H1 (cell line): Measurements from ENCODE around the gene NUDT1. TPM values are rescaled to one million over a fixed set of nuclear protein-coding genes. Genes with fewer than 3 reads are reported as not detected.

Experiments
- CTCF ChIA-PET: fragments of 300-600 bp; sonication (Branson Sonifier 250); formaldehyde crosslinking; loops from one replicate; lab custom pipeline; 2021; ENCODE audit not compliant: partially characterized antibody; lab: Charles Lee
- POLR2A ChIA-PET: fragments of 300-600 bp; sonication (Branson Sonifier 250); formaldehyde crosslinking; loops from one replicate; lab custom pipeline; 2021; ENCODE audit warnings: inconsistent platforms; ENCODE audit not compliant: partially characterized antibody; lab: Charles Lee
- DNase-seq, 2 experiments: peaks; one replicate each; pipeline versions ENCODE4 v3.0.0 to v3.0.0-alpha.2; 2010 to 2022; ENCODE audit warnings: low spot score in 2 of 2, low read depth in 1 of 2, mixed read lengths in 1 of 2
- FAIRE-seq: peaks from 2 replicates; lab custom pipeline; 2011; peaks lifted over from hg19 to GRCh38; lab: Jason Lieb, UNC
- H2AFZ ChIP-seq: 2 replicates; pipeline ENCODE4 v1.8.1; 2012; ENCODE audit warnings: low read length, inconsistent platforms
- H2AK5ac ChIP-seq: 2 replicates; pipeline ENCODE4 v1.6.1; 2013; ENCODE audit warnings: low read depth, low read length
- H2BK120ac ChIP-seq: replicated peaks from 2 replicates; pipeline ENCODE3; 2013; ENCODE audit warnings: low read depth, low read length, inconsistent platforms
- H2BK12ac ChIP-seq: 2 replicates; pipeline ENCODE4 v1.6.1; 2013; ENCODE audit warnings: low read depth, low read length
- H2BK15ac ChIP-seq: 2 replicates; pipeline ENCODE4 v1.6.1; 2013; ENCODE audit warnings: low read length
- H2BK20ac ChIP-seq: 2 replicates; pipeline ENCODE4 v1.6.1; 2013; ENCODE audit warnings: low read length
- H2BK5ac ChIP-seq: 2 replicates; pipeline ENCODE4 v1.6.1; 2013; ENCODE audit warnings: low read depth, low read length
- H3K14ac ChIP-seq: 2 replicates; pipeline ENCODE4 v1.6.1; 2013; ENCODE audit warnings: inconsistent platforms; ENCODE audit not compliant: insufficient read length
- H3K18ac ChIP-seq: 2 replicates; pipeline ENCODE4 v1.6.1; 2013; ENCODE audit warnings: low read length; ENCODE audit errors: extremely low read depth
- H3K23ac ChIP-seq: 2 replicates; pipeline ENCODE4 v1.6.1; 2013; ENCODE audit warnings: inconsistent platforms; ENCODE audit not compliant: insufficient read length
- H3K23me2 ChIP-seq: 2 replicates; pipeline ENCODE4 v1.6.1; 2013; ENCODE audit warnings: low read depth, low read length
- H3K27ac ChIP-seq: 2 replicates; pipeline ENCODE4 v1.6.1; 2011; ENCODE audit warnings: low read depth, low read length, inconsistent platforms
- H3K27me3 ChIP-seq, 4 experiments: replicated peaks in 1 of 4; 1 replicate in 1 of 4; 2 replicates in 3 of 4; pipeline versions ENCODE4 v1.6.1 to v1.8.1; 2011 to 2013; ENCODE audit warnings: low read length in 3 of 4, mild to moderate bottlenecking in 3 of 4, inconsistent platforms in 2 of 4, mixed read lengths in 2 of 4, moderate library complexity in 1 of 4; ENCODE audit not compliant: control insufficient read depth in 3 of 4, insufficient read depth in 3 of 4; ENCODE audit errors: extremely low read depth in 1 of 4
- H3K36me3 ChIP-seq, 4 experiments: 2 replicates each; pipeline versions ENCODE4 v1.6.1 to v1.8.1; 2011 to 2013; ENCODE audit warnings: mild to moderate bottlenecking in 4 of 4, low read length in 3 of 4, moderate library complexity in 2 of 4, control low read depth in 1 of 4, inconsistent platforms in 1 of 4; ENCODE audit not compliant: insufficient read depth in 4 of 4, control insufficient read depth in 2 of 4
- H3K4ac ChIP-seq: replicated peaks from 2 replicates; pipeline ENCODE3; 2013; ENCODE audit warnings: low read length, low read depth, mixed read lengths, inconsistent platforms; ENCODE audit not compliant: insufficient read length
- H3K4me1 ChIP-seq, 4 experiments: replicated peaks in 1 of 4; 1 replicate in 1 of 4; 2 replicates in 3 of 4; pipeline versions ENCODE4 v1.6.1 to v1.8.1; 2011 to 2013; ENCODE audit warnings: low read length in 3 of 4, inconsistent platforms in 2 of 4, mixed read lengths in 1 of 4; ENCODE audit not compliant: insufficient read depth in 4 of 4, control insufficient read depth in 3 of 4
- H3K4me2 ChIP-seq, 2 experiments: 2 replicates each; pipeline versions ENCODE4 v1.6.1 to v1.8.1; 2011 to 2013; ENCODE audit warnings: low read depth in 2 of 2, low read length in 2 of 2, control low read depth in 1 of 2, inconsistent platforms in 1 of 2, mild to moderate bottlenecking in 1 of 2; ENCODE audit not compliant: insufficient read depth in 1 of 2
- H3K4me3 ChIP-seq, 4 experiments: fragments of 200-600, 300-600 bp in 1 of 4; sonication (generic), shearing (Covaris generic), sonication (Bioruptor Twin) in 1 of 4; 2 replicates each; pipeline versions ENCODE4 v1.5.1 to v1.8.1; 2011 to 2016; ENCODE audit warnings: low read length in 4 of 4, low read depth in 3 of 4, control low read depth in 2 of 4, inconsistent platforms in 2 of 4, mild to moderate bottlenecking in 2 of 4, mixed read lengths in 1 of 4, moderate library complexity in 1 of 4; ENCODE audit not compliant: insufficient read depth in 2 of 4; ENCODE audit errors: extremely low read depth in 1 of 4
- H3K56ac ChIP-seq: replicated peaks from 2 replicates; pipeline ENCODE3; 2013; ENCODE audit warnings: low read depth, mild to moderate bottlenecking, mixed read lengths, low read length, inconsistent platforms; ENCODE audit not compliant: insufficient read length
- H3K79me1 ChIP-seq: 2 replicates; pipeline ENCODE4 v1.6.1; 2013; ENCODE audit warnings: low read depth, low read length, control low read depth
- H3K79me2 ChIP-seq, 2 experiments: 2 replicates each; pipeline versions ENCODE4 v1.6.1 to v1.8.1; 2012 to 2013; ENCODE audit warnings: low read length in 2 of 2, mild to moderate bottlenecking in 2 of 2, inconsistent platforms in 1 of 2; ENCODE audit not compliant: insufficient read depth in 2 of 2, control insufficient read depth in 1 of 2
- H3K9ac ChIP-seq, 4 experiments: replicated peaks in 1 of 4; 1 replicate in 1 of 4; 2 replicates in 3 of 4; pipeline versions ENCODE4 v1.6.1 to v1.8.1; 2011 to 2013; ENCODE audit warnings: low read depth in 3 of 4, low read length in 3 of 4, control low read depth in 2 of 4, mild to moderate bottlenecking in 2 of 4, moderate library complexity in 2 of 4, inconsistent platforms in 1 of 4; ENCODE audit errors: extremely low read depth in 1 of 4
- H3K9me3 ChIP-seq, 2 experiments: 2 replicates each; pipeline versions ENCODE4 v1.6.1 to v1.8.1; 2012 to 2013; ENCODE audit warnings: mild to moderate bottlenecking in 2 of 2, moderate library complexity in 2 of 2, control low read depth in 1 of 2, inconsistent platforms in 1 of 2, low read depth in 1 of 2, low read length in 1 of 2, mixed read lengths in 1 of 2; ENCODE audit not compliant: insufficient read depth in 2 of 2
- H4K20me1 ChIP-seq, 2 experiments: replicated peaks in 1 of 2; 2 replicates each; pipeline versions ENCODE3 to v1.8.1; 2011 to 2013; ENCODE audit warnings: inconsistent platforms in 2 of 2, low read length in 2 of 2, mild to moderate bottlenecking in 1 of 2; ENCODE audit not compliant: insufficient read depth in 2 of 2, control insufficient read depth in 1 of 2
- H4K5ac ChIP-seq: 2 replicates; pipeline ENCODE4 v1.6.1; 2013; ENCODE audit warnings: low read length, low read depth, mixed read lengths, inconsistent platforms; ENCODE audit not compliant: insufficient read length
- H4K8ac ChIP-seq: 2 replicates; pipeline ENCODE4 v1.8.0; 2013; ENCODE audit warnings: mild to moderate bottlenecking, moderate library complexity, low read length, inconsistent platforms; ENCODE audit not compliant: insufficient read depth; ENCODE audit errors: extremely low read depth
- H4K91ac ChIP-seq: replicated peaks from 2 replicates; pipeline ENCODE3; 2013; ENCODE audit warnings: low read length, mixed read lengths, inconsistent platforms; ENCODE audit not compliant: insufficient read length
- CBX5 ChIP-seq: fragments of 300-800, 300-1000 bp; sonication (generic); IDR thresholded peaks from 2 replicates; pipeline ENCODE4 v1.7.1; 2016; ENCODE audit warnings: antibody characterized with exemption, low read length, low read depth
- CTCF ChIP-seq, 3 experiments: IDR thresholded peaks; 1 replicate in 2 of 3; 2 replicates in 1 of 3; pipeline versions ENCODE4 v1.5.1 to v1.6.1; 2011; ENCODE audit warnings: low read length in 3 of 3, mild to moderate bottlenecking in 3 of 3, inconsistent platforms in 2 of 3, low read depth in 1 of 3, moderate library complexity in 1 of 3; ENCODE audit not compliant: insufficient read depth in 1 of 3; ENCODE audit errors: control extremely low read depth in 1 of 3
- EGR1 ChIP-seq: IDR thresholded peaks from 2 replicates; pipeline ENCODE4 v1.6.1; 2011; ENCODE audit warnings: low read depth, low read length, borderline replicate concordance
- NANOG ChIP-seq: IDR thresholded peaks from 2 replicates; pipeline ENCODE4 v1.6.1; 2011; ENCODE audit warnings: low read length, low read depth, mild to moderate bottlenecking, inconsistent platforms; ENCODE audit not compliant: insufficient read depth, poor library complexity, severe bottlenecking
- RFX5 ChIP-seq: IDR thresholded peaks from 2 replicates; pipeline ENCODE4 v1.6.1; 2011; ENCODE audit warnings: low read depth, low read length, improper control_type of control experiment, borderline replicate concordance
- TEAD4 ChIP-seq: IDR thresholded peaks from 2 replicates; pipeline ENCODE4 v1.6.1; 2012; ENCODE audit warnings: low read depth, low read length, inconsistent platforms, mixed read lengths
- USF2 ChIP-seq: IDR thresholded peaks from 2 replicates; pipeline ENCODE4 v1.6.1; 2011; ENCODE audit warnings: low read length, improper control_type of control experiment
- YY1 ChIP-seq: IDR thresholded peaks from 2 replicates; pipeline ENCODE4 v1.6.1; 2011; ENCODE audit warnings: low read depth, mild to moderate bottlenecking, low read length
- WGBS, 2 experiments: shearing (Covaris generic) in 1 of 2; methylation state at CpG; one replicate each; pipeline versions ENCODE4 v1.1.6 to v1.1.7; 2013 to 2015; ENCODE audit warnings: low lambda C conversion rate in 2 of 2, mixed read lengths in 2 of 2, inconsistent platforms in 1 of 2, low coverage in 1 of 2, missing lambda C conversion rate in 1 of 2; ENCODE audit not compliant: insufficient replicate concordance in 2 of 2, insufficient coverage in 1 of 2, insufficient read length in 1 of 2; ENCODE audit errors: extremely low coverage in 1 of 2, missing lambda C conversion rate in 1 of 2; 5-methylcytosine and 5-hydroxymethylcytosine counted together
- polyA plus RNA-seq, 7 experiments: library from polyadenylated mRNA; depleted of rRNA in 3 of 7; stranded (reverse) in 5 of 7; unstranded in 2 of 7; fragments of >200 nt in 5 of 7; fragments of 200-250 nt in 2 of 7; gene quantifications; 1 replicate in 5 of 7; 2 replicates in 1 of 7; 4 replicates in 1 of 7; pipeline versions ENCODE4 v1.2.1 to v1.2.3, GENCODE V29; 2011 to 2013; ENCODE audit warnings: missing spikeins in 2 of 7, mixed read lengths in 2 of 7
- total RNA-seq: library from RNA; stranded (reverse); fragmentation: NEBNext Ultra II Directional; extraction: Animal tissue kit (Norgen Biotek cat#: 25700); gene quantifications from 2 replicates; pipeline ENCODE4 v1.2.1, GENCODE V29; 2021

NUDT1 gene
- total and polyA plus RNA-seq, 2 of the 8 experiments (the other 6 are each of a cell fraction or from before 2014, with no cell fraction given), result 76.1 to 89.5 TPM

GRCh38 chr7:2271273-2272026 is 29.4 kb downstream of the NUDT1 start:
- Histone ChIP-seq H2BK20ac (no peak overlapping the region), H2BK120ac (no peak overlapping the region)
- no peak for DNase-seq
- TF ChIP-seq YY1 (no peak), CBX5 (no peak), NANOG (no peak), RFX5 (no peak), EGR1 (no peak), CTCF (IDR thresholded peaks at IDR 0.05; ENCODE audit: control extremely low read depth in 1 of 3, insufficient read depth in 1 of 3, low read depth in 1 of 3, low read length in 3 of 3) (no peak), TEAD4 (no peak), USF2 (no peak)

More at GRCh38 chr7:2271273-2272026, 29.4 kb downstream of the NUDT1 start:
- ChIA-PET CTCF (no interaction called here), POLR2A (interaction anchor here (0.6 to 1.6 kb wide), 3 partner anchors 14 to 39 kb away, joined by 3 read pairs; partner anchors contain the start of genes MRM2 and NUDT1)
- no peak overlapping the region for H4K91ac ChIP-seq
- H3K18ac ChIP-seq, result no peak overlapping the region
- no peak overlapping the region for H3K4me3 ChIP-seq
- no peak overlapping the region for H2AK5ac ChIP-seq
- H2BK15ac ChIP-seq, result no peak overlapping the region
- no peak overlapping the region for H3K4ac ChIP-seq
- H2BK5ac ChIP-seq, result no peak overlapping the region
- H4K20me1 ChIP-seq, result peaks cover 0 to 2% of the 10 kb centered on the region in 2 experiments
- peaks cover 0 to 9% (median 4%) of the 10 kb centered on the region in 4 experiments; a peak in 2 of 8 replicates for H3K36me3 ChIP-seq
- no peaks in the 10 kb centered on the region for H3K27me3 ChIP-seq
- FAIRE-seq, result no peak
- H3K79me2 ChIP-seq, result no peaks in the 10 kb centered on the region
- H2AFZ ChIP-seq, result no peak overlapping the region
- H3K23ac ChIP-seq, result no peak overlapping the region
- WGBS, 2 experiments, result 95% methylated on average over 27 of the region's 27 CpGs; no CpG with 5 or more reads in 1 of the 2 experiments
- no peaks in the 10 kb centered on the region for H3K79me1 ChIP-seq
- H3K9ac ChIP-seq, result no peak overlapping the region
- peaks cover 0 to 12% (median 6%) of the 10 kb centered on the region in 4 experiments; a peak in 6 of 7 replicates for H3K4me1 ChIP-seq
- H3K9me3 ChIP-seq, result no peaks in the 10 kb centered on the region; a peak in 1 of 4 replicates
- H4K5ac ChIP-seq, result no peak overlapping the region
- H4K8ac ChIP-seq, result peak overlapping the region; percentile 15; the same call in 1 of the 2 replicates
- no peak overlapping the region for H3K56ac ChIP-seq
- no peak overlapping the region for H3K14ac ChIP-seq
- H3K23me2 ChIP-seq, result no peaks in the 10 kb centered on the region
- H3K27ac ChIP-seq, result no peak overlapping the region
- no peak overlapping the region for H3K4me2 ChIP-seq
- H2BK12ac ChIP-seq, result peak overlapping the region; percentile 29; the same call in 1 of the 2 replicates
